SIG-M5 treated with dmso at 0.1 percent for 504 hours (cell line): ENCODE data around the gene PFKL.
"Not testable (repeated sequence)": the region's sequence is repeated elsewhere in the genome, so short reads cannot be mapped to it uniquely, and the experiment has no call there.

Source experiments
- DNase-seq: peaks from one replicate; lab custom pipeline; 2025; ENCODE audit not compliant: unreplicated experiment; lab: John Stamatoyannopoulos, UW

The PFKL gene

DNA sequence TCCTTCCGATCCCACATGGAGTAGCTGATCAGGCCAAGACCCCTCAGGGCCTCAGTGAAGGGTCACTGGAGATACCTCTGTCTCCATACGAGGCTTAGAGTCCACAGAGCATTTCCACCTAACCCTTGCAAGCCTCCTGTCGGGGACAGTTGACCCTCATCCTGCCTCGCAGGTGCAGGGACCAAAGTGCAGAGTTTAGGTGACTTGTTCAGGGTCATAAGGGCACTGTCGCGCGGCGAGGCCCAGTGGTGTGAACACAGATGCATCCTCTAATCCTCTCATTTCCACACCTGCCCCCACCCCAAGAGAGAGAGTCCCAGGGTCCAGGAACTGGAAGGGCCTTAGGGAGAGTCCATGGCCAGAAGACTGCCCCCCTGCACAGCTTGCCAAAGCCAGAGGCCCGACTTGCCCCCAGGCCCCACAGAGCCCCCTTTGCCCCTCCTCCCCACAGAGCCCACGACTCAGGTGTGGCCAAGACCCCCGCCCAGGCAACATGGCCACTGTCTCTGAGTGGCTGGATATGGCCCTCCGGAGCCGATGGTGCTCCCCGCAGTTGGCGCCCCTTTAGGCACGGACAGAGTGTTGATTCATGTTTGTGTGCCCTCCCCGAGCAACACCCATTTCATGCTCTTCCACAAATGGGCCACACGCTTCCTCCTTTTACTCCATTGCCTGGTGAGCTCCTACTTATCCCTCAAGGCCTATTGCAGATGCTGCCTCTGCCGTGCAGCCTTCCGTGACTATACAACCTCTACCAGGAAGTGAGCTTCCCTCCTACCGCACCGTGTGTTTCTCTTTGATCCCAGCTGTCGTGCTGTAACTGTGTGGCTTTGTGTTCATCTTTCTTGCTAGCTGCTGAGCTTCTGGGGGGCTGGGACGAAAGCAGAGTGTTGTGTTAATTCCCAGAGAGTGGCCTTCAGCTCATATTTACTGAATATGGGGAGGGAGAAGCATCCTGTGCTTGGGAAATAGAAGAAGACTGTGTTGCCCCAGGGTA lies 55.2 kb downstream of the PFKL start:
- peak; percentile 92 for DNase-seq

DNA sequence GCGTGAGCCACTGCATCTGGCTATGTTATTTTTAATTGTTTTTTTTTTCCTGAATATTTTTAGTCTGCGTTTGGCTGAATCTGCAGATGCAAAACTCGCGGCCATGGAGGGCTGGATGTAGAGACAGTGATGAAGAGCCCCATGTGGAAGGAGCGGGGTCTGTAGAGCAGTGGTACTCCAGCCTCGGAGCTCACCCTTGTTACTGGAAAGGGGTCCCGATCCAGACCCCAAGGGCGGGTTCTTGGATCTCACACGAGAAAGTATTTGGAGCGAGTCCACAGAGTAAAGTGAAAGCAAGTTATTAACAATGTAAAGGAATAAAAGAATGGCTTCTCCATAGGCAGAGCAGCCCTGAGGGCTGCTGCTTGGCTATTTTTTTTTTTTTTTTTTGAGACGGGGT lies 56.3 kb downstream of the PFKL start:
- DNase-seq = no peak

DNA sequence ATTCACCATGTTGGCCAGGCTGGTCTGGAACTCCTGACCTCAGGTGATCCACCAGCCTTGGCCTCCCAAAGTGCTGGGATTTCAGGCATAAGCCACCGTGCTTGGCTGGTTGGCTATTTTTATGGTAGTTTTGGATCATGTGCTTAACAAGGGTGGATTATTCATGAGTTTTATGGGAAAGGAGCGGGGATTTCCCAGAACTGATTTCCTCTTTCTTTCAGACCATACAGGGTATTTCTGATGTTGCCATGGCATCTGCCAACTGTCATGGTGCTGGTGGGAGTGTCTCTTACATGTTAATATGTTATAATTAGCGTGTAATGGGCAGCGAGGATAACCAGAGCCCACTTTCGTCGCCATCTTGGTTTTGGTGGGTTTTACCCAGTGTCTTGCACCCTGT lies 56.8 kb downstream of the PFKL start:
- no peak for DNase-seq

DNA sequence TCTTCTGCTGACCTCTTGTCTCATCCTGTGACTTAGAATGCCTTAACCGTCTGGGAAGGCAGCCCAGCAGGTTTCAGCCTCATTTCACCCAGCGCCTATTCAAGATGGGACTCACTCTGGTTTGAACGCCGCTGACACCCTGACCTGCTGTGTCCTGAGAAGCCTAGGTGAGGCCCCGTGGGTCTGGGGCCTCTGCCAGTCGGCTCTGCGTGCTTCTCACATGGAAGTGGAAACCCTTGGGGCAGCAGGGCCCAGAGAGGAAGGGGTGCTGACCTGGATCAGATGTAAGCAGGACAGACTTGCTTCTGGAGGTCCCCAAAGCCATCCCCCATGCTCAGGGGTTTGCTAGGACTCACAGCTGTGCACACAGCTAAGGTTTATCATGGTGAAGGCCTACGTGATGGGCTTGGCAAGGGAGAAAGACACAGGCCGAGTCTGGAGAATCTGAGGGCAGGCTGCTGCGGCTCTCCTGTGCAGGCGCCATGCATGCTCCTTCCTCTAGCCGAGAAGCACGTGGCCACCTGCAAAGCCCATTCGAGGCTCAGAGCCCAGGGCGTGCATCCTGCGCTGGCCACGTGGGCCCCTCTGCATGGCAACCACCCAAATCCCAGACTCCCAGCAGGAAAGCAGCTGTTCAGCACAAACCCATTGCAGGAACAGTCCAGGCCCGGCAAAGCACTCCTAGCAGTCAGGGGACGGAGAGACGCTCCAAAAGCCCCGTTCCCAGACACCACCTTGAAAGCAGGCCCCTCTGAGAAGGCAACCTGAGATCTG lies 57.4 kb downstream of the PFKL start:
- DNase-seq = no peak

DNA sequence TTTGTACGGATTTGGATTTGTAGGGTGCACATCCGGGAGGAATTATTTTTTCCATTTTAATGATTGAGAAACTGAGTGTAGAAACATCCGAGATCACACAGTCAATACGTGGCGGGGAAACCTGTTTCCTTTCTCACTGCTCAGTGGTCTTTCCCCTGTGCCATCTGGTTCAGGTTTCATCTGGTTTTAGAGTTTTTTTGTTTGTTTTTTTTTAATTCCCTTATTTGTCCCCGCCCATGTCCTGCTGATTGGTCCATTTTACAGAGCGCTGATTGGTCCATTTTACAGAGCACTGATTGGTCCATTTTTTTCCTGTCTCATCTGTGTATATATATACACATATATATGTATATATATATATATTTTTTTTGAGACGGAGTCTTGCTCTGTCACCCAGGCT lies 59.5 kb downstream of the PFKL start:
- DNase-seq = peak; percentile 30

DNA sequence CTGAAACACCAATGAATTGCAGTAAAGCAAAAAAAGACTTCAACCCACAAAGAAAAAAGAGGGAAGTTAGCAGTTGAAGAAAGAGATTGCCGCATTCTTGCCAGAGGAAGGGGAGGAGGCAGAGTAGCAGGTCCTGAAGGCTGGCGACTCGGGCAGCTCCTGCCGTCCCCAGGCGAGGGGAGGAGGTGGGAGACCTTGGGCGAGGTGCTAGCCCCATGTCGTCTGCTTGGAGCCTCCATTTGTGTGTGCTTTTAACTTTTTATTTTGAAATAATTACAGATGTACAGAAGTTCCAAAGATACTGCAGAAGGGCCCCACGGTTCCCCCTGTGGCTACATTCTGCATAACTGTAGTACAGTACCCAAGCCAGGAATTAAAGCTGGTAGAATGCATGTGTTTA lies 60.3 kb downstream of the PFKL start:
- DNase-seq = peak; percentile 90

DNA sequence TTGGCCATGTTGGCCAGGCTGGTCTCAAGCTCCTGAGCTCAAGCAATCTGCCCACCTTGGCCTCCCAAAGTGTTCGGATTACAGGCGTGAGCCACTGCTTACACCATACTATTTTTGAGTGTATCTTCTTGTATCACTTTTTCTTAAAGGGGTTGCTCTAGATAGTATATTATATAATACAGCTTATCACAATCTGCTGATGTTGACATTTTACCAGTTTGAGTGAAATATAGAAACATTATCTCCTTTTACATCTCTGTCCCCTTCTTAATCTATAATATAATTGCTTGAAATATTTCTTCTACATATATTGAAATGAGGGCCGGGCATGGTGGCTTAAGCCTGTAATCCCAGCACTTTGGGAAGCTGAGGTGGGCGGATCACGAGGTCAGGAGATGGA lies 62.0 kb downstream of the PFKL start:
- not testable (repeated sequence) for DNase-seq

DNA sequence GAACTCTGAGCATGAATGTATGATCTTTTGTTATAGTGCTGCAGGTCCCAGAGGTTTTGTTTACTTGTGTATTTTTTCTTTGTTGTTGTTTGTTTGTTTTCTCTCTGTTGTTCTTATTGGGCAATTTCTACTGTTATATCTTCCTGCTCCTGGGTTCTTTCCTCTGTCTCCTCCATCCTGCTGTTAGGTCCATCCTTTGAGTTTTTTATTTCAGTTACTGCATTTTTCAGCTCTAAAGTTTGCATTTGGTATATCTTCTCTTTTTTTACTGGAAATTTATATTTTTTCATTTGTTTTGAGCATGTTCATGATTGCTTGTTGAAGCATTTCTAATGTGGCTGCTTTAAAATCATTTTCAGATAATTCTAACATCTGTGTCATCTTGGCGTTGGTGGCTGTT lies 63.4 kb downstream of the PFKL start:
- DNase-seq = no peak

DNA sequence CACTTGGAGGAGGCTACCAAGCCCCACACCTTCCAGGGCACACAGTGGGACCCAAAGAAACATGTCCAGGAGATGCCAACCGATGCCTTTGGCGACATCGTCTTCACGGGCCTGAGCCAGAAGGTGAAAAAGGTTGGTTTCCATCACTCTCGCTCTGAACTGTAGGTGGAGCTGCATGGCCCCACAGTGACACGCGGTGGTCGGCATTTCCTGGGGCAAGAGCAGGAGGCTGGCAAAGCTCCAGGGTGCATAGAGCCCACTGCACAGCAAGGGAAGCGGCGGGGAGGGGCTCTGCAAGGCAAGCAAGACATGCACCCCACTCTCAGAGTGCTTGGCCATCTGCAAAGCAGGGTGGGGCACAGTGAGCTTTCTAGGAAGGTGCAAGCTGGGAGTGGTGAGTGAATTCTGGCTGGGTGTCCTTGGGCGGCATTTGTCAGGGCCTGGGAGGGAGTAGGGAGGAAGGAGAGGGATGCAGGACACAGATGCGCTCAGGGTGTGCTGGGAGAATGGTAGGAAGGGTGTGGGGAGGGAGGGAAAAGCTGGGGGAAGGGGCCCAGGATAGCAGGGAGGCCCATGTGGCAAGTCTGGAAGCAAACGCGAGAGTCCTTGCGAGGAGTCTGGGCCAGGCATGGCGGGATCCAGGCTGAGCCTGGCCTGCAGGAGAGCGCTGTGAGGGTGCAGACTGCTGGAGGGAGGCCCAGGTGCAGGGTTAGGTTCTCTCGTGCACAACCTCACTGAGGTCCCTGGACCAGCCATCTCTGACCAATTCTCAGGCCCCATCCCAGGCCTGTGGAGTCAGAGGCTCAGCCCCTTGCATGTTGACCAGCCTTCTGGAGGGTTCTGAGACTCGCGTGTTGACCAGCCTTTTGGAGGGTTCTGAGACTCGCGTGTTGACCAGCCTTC lies 64.5 kb downstream of the PFKL start:
- no peak for DNase-seq

DNA sequence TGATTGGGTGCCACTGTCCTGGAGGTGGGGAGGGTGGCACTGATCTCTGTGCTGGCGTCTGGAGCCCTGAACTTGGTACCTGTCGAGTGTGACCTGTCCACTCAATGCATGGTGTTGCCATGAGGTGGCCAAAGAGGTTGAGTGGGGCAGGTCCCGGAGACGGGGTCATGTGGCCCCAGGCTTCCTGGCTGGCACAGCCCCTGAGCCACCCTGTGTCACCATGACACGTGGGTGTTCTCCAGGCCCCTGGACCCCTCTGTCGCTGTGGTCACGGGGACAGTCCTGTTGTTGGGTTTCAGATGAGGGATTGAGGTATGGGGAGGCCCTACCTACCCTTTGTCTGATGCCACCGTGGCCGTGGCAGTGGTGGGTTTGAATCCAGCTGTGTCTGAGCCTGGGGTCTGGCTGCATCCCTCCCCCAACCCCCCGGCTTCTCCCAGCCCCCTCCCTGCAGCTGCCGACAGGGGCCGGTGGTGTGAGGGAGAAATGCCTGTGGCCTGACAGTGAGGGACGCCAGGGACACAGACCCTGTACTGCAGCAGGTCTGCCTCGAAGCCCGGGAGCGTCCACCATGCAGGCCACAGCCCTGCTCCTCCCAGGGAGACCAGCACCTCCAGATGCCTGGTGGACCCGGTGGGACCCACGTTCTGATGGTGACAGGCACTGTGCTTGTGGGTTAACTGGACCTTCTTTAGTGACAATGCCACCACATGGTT lies 65.6 kb downstream of the PFKL start:
- DNase-seq = no peak

DNA sequence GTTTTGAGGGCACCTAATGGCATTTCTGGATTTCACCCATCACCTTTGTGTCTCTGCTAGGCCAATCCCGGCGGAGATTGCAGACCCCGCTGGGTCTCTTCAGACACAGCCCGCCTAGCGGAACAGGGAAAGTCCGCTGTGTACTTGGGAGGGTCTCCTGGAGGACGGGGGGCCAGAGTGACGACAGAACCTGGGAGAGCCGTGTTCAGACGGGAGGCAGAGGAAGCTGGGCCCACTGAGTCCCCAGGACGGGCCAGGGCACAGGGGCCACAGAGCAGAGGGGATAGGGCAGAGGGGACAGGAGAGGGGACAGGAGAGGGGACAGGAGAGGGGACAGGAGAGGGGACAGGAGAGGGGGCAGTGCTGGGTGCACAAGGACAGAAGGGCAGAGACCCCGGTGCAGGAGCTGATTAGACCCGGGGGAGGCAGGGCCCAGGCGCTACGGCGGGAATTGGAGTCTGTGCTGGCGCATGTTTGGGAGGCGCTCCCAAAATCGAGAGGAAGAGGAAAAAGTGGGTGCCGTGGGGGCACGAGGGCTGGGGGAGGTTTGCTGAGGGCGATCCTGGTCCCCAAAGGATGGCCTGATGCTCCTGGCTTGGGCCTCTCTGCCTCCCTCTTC lies 66.2 kb downstream of the PFKL start:
- no peak for DNase-seq

DNA sequence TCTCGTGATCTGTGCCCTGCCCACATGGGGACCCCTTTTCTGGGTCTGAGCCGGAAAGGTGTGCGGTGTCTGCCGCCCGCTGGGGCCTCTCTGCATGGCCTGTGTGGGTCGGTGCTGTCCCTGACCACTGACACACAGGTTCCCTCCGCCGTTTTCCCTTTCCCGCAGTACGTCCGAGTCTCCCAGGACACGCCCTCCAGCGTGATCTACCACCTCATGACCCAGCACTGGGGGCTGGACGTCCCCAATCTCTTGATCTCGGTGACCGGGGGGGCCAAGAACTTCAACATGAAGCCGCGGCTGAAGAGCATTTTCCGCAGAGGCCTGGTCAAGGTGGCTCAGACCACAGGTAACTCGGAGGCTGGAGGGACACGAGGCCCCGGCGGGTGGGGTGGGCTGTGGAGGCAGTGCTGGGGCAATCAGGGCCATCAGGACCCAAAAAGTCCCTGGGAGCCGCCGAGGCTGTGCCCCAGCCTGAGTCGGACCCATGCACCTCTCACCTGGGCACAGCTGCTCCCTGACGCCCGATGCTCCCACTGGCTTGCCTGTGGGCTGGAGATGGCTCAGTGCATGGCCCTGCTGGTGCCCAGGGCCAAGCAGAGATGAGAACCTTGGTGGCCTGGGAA lies 66.8 kb downstream of the PFKL start:
- DNase-seq = no peak

DNA sequence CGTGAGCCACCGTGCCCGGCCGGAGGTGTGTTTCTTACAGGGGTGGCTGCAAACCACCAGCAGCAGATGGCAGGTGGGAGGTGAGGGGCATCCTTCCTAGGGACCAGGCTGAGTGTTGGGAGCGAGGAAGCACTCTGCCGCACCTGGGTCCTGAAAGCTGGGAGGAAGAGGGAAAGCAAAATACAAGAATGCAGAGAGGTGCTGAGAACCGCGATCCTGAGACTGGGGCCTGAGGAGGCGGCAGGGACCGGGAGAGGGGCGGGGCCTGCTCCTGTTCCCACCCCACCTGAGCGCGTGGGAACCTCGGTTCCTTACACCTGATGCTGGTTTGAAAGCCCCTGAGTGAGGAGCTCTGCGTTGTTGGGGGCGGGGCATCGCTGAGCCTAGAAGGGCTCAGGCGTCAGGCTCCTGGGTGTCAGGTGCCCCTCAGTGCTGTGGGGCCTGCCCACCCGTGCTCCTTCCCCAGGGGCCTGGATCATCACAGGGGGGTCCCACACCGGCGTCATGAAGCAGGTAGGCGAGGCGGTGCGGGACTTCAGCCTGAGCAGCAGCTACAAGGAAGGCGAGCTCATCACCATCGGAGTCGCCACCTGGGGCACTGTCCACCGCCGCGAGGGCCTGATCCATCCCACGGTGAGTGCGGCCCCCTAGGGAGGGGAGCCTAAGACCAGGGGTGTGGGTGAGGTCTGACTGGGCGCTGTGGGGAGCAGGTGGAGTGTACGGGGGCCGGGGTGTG lies 69.0 kb downstream of the PFKL start:
- DNase-seq = no peak

DNA sequence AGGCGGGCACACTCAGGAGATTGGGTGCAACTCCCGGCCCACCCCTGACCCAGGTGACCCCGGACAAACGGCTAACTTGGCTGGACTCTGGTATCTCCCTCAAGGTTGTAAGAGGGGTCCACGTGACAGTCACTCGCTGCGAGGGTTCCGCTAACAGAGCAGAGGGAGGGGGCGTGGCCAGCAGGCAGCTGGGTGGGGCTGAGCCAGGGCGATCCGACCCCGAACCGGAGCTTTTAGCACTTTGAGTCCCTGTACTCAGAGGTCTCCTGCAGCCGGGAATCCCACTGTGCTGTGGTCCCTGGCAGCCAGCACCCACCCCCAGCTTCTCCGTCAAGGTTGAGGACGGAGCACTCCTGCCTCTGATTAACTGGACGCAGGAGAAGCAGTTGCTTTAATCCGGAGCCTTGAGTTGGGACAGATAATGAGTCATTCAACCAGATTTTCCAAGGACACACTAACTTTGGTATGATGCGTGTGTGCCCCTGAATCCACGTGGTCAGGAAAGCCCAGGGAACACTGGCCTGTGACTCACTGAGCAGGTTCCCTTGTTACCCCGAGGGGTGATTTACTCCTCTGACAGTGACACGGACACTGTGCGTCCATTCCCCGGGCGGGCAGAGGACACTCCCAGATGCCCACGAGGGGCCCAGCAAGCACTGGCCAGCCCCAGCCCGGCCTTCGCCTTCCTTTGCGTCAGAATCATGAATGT lies 70.3 kb downstream of the PFKL start:
- DNase-seq = no peak

DNA sequence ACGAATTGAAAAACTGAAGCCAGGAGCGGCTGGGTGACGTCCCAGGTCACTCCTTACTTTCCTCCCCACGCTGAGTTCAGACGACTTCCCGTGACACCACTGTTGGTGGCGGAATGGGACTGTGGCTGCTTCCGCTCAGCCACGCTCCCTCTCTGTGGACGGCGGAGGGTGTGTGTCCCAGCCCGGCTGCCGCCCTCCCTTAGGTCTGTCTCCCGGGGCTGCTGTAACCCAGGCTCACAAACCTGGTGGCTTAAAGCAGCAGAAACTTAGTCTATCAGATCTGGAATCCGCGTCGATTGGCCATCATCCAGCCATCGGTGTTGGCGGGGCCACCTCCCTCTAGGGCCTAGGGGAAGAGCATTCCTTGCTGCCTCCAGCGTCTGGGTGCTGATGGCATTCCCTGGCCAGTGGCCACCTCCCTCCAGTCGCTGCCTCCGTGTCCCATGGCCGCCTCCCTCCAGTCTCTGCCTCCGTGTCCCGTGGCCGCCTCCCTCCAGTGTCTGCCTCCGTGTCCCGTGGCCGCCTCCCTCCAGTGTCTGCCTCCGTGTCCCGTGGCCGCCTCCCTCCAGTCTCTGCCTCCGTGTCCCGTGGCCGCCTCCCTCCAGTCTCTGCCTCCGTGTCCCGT lies 71.0 kb downstream of the PFKL start:
- no peak for DNase-seq

DNA sequence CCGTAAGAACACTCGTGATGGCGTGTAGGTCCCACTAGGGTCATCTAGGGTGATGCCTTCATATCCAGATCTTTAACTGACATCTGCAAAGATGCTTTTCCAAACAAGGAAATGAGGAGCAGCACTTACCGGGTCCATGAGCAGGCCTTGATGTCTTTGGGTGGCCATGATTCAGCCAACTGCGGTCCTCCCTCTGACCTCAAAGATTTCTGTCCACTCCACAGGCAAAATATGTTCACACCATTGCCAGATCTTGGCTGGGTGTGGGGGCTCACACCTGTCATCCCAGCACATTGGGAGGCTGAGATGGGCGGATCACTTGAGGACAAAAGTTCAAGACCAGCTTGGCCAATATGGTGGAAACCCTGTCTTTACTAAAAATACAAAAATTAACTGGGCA lies 71.7 kb downstream of the PFKL start:
- DNase-seq = no peak

DNA sequence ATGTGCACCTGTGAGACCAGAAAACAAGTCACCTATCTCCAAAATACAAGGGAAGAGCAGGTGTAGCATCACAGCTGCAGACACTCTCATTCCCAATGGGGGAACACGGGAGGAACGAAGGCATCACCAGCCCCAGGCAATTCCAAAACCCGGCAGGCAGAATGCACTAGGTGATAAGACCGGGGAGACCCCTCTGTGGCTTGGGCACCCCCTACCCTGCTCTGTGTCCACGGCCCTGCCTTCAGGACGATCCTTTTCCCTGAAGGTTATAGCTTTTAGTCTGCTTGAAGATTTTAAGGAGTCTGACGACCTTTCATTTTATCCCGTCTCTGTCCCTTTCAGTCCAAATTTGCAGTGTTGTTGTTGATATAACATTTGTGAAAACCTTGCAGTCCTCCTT lies 72.8 kb downstream of the PFKL start:
- no peak for DNase-seq
